SK-N-SH (cell line): Measurements from ENCODE around the gene PKP2. TPM values are rescaled to one million over a fixed set of nuclear protein-coding genes. Genes with fewer than 3 reads are reported as not detected.

Source experiments
- CTCF ChIA-PET: fragments of 300-600, 350-600 bp; formaldehyde crosslinking; extraction: SDS; loops from one replicate; lab custom pipeline; 2021; lab: Yijun Ruan, JAX
- POLR2A ChIA-PET: fragments of 350-600 bp; sonication (Branson Sonifier 250); formaldehyde crosslinking; extraction: SDS; loops from one replicate; lab custom pipeline; 2020; ENCODE audit warnings: antibody characterized with exemption, inconsistent platforms; lab: Yijun Ruan, JAX
- DNase-seq: peaks from one replicate; pipeline ENCODE4 v3.0.0; 2012
- H2AFZ ChIP-seq: fragments of 200-600 bp; sonication (generic); 2 replicates; pipeline ENCODE4 v1.8.1; 2016; ENCODE audit warnings: antibody characterized with exemption, mild to moderate bottlenecking, low read depth
- H3F3A ChIP-seq: fragments of 200-600 bp; sonication (generic); replicated peaks from 2 replicates; pipeline ENCODE3; 2016; ENCODE audit warnings: antibody characterized with exemption, mild to moderate bottlenecking; ENCODE audit not compliant: insufficient read depth
- H3K27ac ChIP-seq, 2 experiments: fragments of 200-500 bp in 1 of 2; fragments of 200-600 bp in 1 of 2; sonication (Bioruptor generic) in 1 of 2; sonication (generic), shearing (Covaris generic) in 1 of 2; 2 replicates each; pipeline versions ENCODE4 v1.5.1 to v1.6.1; 2014 to 2016; ENCODE audit warnings: low read depth in 2 of 2, inconsistent platforms in 1 of 2, low read length in 1 of 2, mild to moderate bottlenecking in 1 of 2, mixed read lengths in 1 of 2
- H3K27me3 ChIP-seq: fragments of 200-600 bp; sonication (generic), shearing (Covaris generic); 2 replicates; pipeline ENCODE4 v1.6.1; 2016; ENCODE audit warnings: mixed run types; ENCODE audit not compliant: insufficient read depth
- H3K36me3 ChIP-seq, 2 experiments: fragments of 200-500 bp in 1 of 2; fragments of 200-600 bp in 1 of 2; sonication (Bioruptor generic) in 1 of 2; sonication (generic) in 1 of 2; replicated peaks in 1 of 2; 2 replicates each; pipeline versions ENCODE3 to v1.5.1; 2014 to 2016; ENCODE audit warnings: low read length in 1 of 2, mild to moderate bottlenecking in 1 of 2; ENCODE audit not compliant: insufficient read depth in 2 of 2, control insufficient read depth in 1 of 2
- H3K4me1 ChIP-seq, 2 experiments: fragments of 200-500 bp in 1 of 2; fragments of 200-600 bp in 1 of 2; sonication (Bioruptor generic) in 1 of 2; sonication (generic), shearing (Covaris generic) in 1 of 2; 2 replicates each; pipeline versions ENCODE4 v1.5.1 to v1.6.1; 2014 to 2016; ENCODE audit warnings: low read depth in 1 of 2, low read length in 1 of 2, mixed run types in 1 of 2; ENCODE audit not compliant: insufficient read depth in 2 of 2, control insufficient read depth in 1 of 2
- H3K4me2 ChIP-seq: fragments of 200-600 bp; sonication (generic), shearing (Covaris generic); 2 replicates; pipeline ENCODE4 v1.6.1; 2017; ENCODE audit warnings: mixed run types
- H3K4me3 ChIP-seq, 2 experiments: fragments of 200-500 bp in 1 of 2; fragments of 200-600 bp in 1 of 2; sonication (Bioruptor generic) in 1 of 2; sonication (generic), shearing (Covaris generic) in 1 of 2; 2 replicates each; pipeline versions ENCODE4 v1.5.1 to v1.8.1; 2014 to 2016; ENCODE audit warnings: low read depth in 2 of 2, inconsistent platforms in 1 of 2, low read length in 1 of 2, mild to moderate bottlenecking in 1 of 2, mixed read lengths in 1 of 2, moderate library complexity in 1 of 2
- H3K79me2 ChIP-seq: fragments of 200-600 bp; sonication (generic); 2 replicates; pipeline ENCODE4 v1.8.1; 2017; ENCODE audit warnings: mild to moderate bottlenecking; ENCODE audit not compliant: insufficient read depth
- H3K9ac ChIP-seq: fragments of 200-600 bp; sonication (generic); 2 replicates; pipeline ENCODE4 v1.6.1; 2017; ENCODE audit warnings: mixed run types
- H3K9me2 ChIP-seq: fragments of 200-600 bp; sonication (generic); 2 replicates; pipeline ENCODE4 v1.6.1; 2017; ENCODE audit warnings: mixed run types
- H3K9me3 ChIP-seq: fragments of 200-600 bp; sonication (generic); 2 replicates; pipeline ENCODE4 v1.6.1; 2017; ENCODE audit warnings: mixed run types, mild to moderate bottlenecking, moderate library complexity
- H4K20me1 ChIP-seq: fragments of 200-600 bp; sonication (generic); 2 replicates; pipeline ENCODE4 v1.6.1; 2017; ENCODE audit warnings: mild to moderate bottlenecking, mixed run types; ENCODE audit not compliant: insufficient read depth
- CHD2 ChIP-seq: fragments of 150-350 bp; IDR thresholded peaks from 2 replicates; pipeline ENCODE4 v1.6.1; 2018; ENCODE audit warnings: low read length; ENCODE audit not compliant: partially characterized antibody
- ELF1 ChIP-seq: IDR thresholded peaks from 2 replicates; pipeline ENCODE4 v1.4.0; 2012
- EZH2phosphoT487 ChIP-seq: fragments of 200-600 bp; sonication (generic); IDR thresholded peaks from 2 replicates; pipeline ENCODE4 v1.6.1; 2017; ENCODE audit warnings: low read depth, mixed run types, mild to moderate bottlenecking, antibody characterized with exemption, moderate library complexity, borderline replicate concordance
- FOSL2 ChIP-seq: IDR thresholded peaks from 2 replicates; pipeline ENCODE4 v1.4.0; 2012; ENCODE audit warnings: low read depth, mild to moderate bottlenecking, moderate library complexity, borderline replicate concordance
- FOXJ3 ChIP-seq: sonication (generic); formaldehyde crosslinking; IDR thresholded peaks from 2 replicates; pipeline ENCODE4 v1.5.1; 2020; ENCODE audit warnings: mild to moderate bottlenecking, missing genetic modification reagents
- FOXM1 ChIP-seq: IDR thresholded peaks from 2 replicates; pipeline ENCODE4 v1.4.0; 2012; ENCODE audit warnings: low read depth, mild to moderate bottlenecking
- MAX ChIP-seq: IDR thresholded peaks from 2 replicates; pipeline ENCODE4 v1.4.0; 2012; ENCODE audit warnings: low read depth
- MEF2A ChIP-seq: IDR thresholded peaks from 2 replicates; pipeline ENCODE4 v1.4.0; 2012; ENCODE audit warnings: low read depth, borderline replicate concordance
- MXI1 ChIP-seq: IDR thresholded peaks from 2 replicates; pipeline ENCODE4 v1.6.1; 2012; ENCODE audit warnings: mild to moderate bottlenecking, low read depth, low read length, improper control_type of control experiment
- NRF1 ChIP-seq: IDR thresholded peaks from 2 replicates; pipeline ENCODE4 v1.6.1; 2012; ENCODE audit warnings: low read depth, mild to moderate bottlenecking, low read length
- POLR2AphosphoS5 ChIP-seq: IDR thresholded peaks from 2 replicates; pipeline ENCODE4 v1.6.1; 2012; ENCODE audit warnings: low read depth, low read length
- RAD21 ChIP-seq: IDR thresholded peaks from 2 replicates; pipeline ENCODE4 v1.6.1; 2012; ENCODE audit warnings: mild to moderate bottlenecking, low read length
- RCOR1 ChIP-seq: fragments of 150-350 bp; IDR thresholded peaks from 2 replicates; pipeline ENCODE4 v1.6.1; 2017; ENCODE audit warnings: antibody characterized with exemption, low read length
- REST ChIP-seq: IDR thresholded peaks from 2 replicates; pipeline ENCODE4 v1.6.1; 2012; ENCODE audit warnings: mild to moderate bottlenecking, low read depth, low read length, moderate library complexity
- RFX5 ChIP-seq: IDR thresholded peaks from 2 replicates; pipeline ENCODE4 v1.6.1; 2012; ENCODE audit warnings: mild to moderate bottlenecking, improper control_type of control experiment, low read length
- RXRA ChIP-seq: IDR thresholded peaks from 2 replicates; pipeline ENCODE4 v1.4.0; 2012; ENCODE audit warnings: low read depth, mild to moderate bottlenecking, borderline replicate concordance
- SMC3 ChIP-seq: IDR thresholded peaks from 2 replicates; pipeline ENCODE4 v1.6.1; 2012; ENCODE audit warnings: low read depth, low read length, improper control_type of control experiment
- TAF1 ChIP-seq: IDR thresholded peaks from 2 replicates; pipeline ENCODE4 v1.6.1; 2012; ENCODE audit warnings: low read depth, mild to moderate bottlenecking, low read length, moderate library complexity, borderline replicate concordance
- TCF12 ChIP-seq: IDR thresholded peaks from 2 replicates; pipeline ENCODE4 v1.4.0; 2012
- USF1 ChIP-seq: IDR thresholded peaks from 2 replicates; pipeline ENCODE4 v1.4.0; 2012; ENCODE audit warnings: low read depth, borderline replicate concordance
- YY1 ChIP-seq: IDR thresholded peaks from 2 replicates; pipeline ENCODE4 v1.4.0; 2012; ENCODE audit warnings: low read depth, mild to moderate bottlenecking
- ZBTB33 ChIP-seq: IDR thresholded peaks from 2 replicates; pipeline ENCODE4 v1.4.0; 2012; ENCODE audit warnings: low read depth, borderline replicate concordance
- WGBS: methylation state at CpG from one replicate; pipeline ENCODE4 v1.1.6; 2017; ENCODE audit warnings: low lambda C conversion rate; 5-methylcytosine and 5-hydroxymethylcytosine counted together
- polyA plus RNA-seq, 3 experiments: library from polyadenylated mRNA; depleted of rRNA; stranded (reverse); fragments of >200 nt; gene quantifications; 2 replicates each; pipeline ENCODE4 v1.2.3, GENCODE V29; 2012
- TF ChIP-seq, protein P1 (sequence below): IDR thresholded peaks from 2 replicates; pipeline ENCODE4; 2012
- TF ChIP-seq, protein P2 (sequence below): fragments of 150-350 bp; IDR thresholded peaks from 2 replicates; pipeline ENCODE4 v1.6.1; 2017; ENCODE audit warnings: antibody characterized with exemption, low read length, low read depth, borderline replicate concordance

The PKP2 gene
- polyA plus RNA-seq, 1 of the 3 experiments (the other 2 are of a cell fraction), result 0.10 TPM

GRCh38 chr12:32755051-32755653 lies 141.4 kb downstream of the PKP2 start:
- Histone ChIP-seq H3K79me2 (peaks cover 29% of the 10 kb centered on the region), H3K9ac (peak overlapping the region; percentile 94), H3K4me3 (peak overlapping the region; percentile 87 to 97), H3F3A (peaks cover 4% of the 10 kb centered on the region), H3K9me2 (no peaks in the 10 kb centered on the region), H3K27me3 (no peaks in the 10 kb centered on the region), H3K4me2 (peak overlapping the region; percentile 87), H2AFZ (peak overlapping the region; percentile 90), H3K36me3 (peaks cover 23 to 29% of the 10 kb centered on the region in 2 experiments), H3K9me3 (no peaks in the 10 kb centered on the region), H3K4me1 (peaks cover 9 to 12% of the 10 kb centered on the region in 2 experiments; a peak in 1 of 4 replicates), H3K27ac (peak overlapping the region; percentile 82 to 91), H4K20me1 (no peaks in the 10 kb centered on the region)
- peak; percentile 80 for DNase-seq
- CTCF ChIA-PET, result interaction anchor here (0.6 to 4.8 kb wide), 71 partner anchors 10 to 1595 kb away, joined by 3 to 150 read pairs (median 6); partner anchors contain the start of genes ALG10, DNM1L, FGD4 and PKP2
- POLR2A ChIA-PET, result interaction anchor here (0.8 to 2.3 kb wide), 12 partner anchors 67 to 1267 kb away, joined by 3 to 10 read pairs (median 4); partner anchors contain the start of genes ALG10, DNM1L and PKP2
- 0% methylated on average over 4 of the region's 40 CpGs for WGBS
- no peak for TF ChIP-seq TAF1
- TF ChIP-seq USF1, result no peak
- TF ChIP-seq MXI1, result 0 out of 2 replicates have a peak, but pooled peaks have one; percentile 30
- TF ChIP-seq FOXJ3 (CRISPR knock-in tag), result no peak
- TF ChIP-seq RAD21, result peak; percentile 69
- TF ChIP-seq, protein P1, sequence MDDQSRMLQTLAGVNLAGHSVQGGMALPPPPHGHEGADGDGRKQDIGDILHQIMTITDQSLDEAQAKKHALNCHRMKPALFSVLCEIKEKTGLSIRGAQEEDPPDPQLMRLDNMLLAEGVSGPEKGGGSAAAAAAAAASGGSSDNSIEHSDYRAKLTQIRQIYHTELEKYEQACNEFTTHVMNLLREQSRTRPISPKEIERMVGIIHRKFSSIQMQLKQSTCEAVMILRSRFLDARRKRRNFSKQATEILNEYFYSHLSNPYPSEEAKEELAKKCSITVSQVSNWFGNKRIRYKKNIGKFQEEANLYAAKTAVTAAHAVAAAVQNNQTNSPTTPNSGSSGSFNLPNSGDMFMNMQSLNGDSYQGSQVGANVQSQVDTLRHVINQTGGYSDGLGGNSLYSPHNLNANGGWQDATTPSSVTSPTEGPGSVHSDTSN, result no peak
- TF ChIP-seq ZBTB33, result no peak
- TF ChIP-seq SMC3, result peak; percentile 44; the same call in 1 of the 2 replicates
- TF ChIP-seq ELF1, result peak; percentile 74
- no peak for TF ChIP-seq FOXM1
- no peak for TF ChIP-seq MEF2A
- no peak for TF ChIP-seq NRF1
- no peak for TF ChIP-seq YY1
- peak; percentile 50 for TF ChIP-seq CHD2
- peak; percentile 63; the same call in 1 of the 2 replicates for TF ChIP-seq MAX
- TF ChIP-seq REST, result 0 out of 2 replicates have a peak, but pooled peaks have one; percentile 15
- no peak for TF ChIP-seq RXRA
- no peak for TF ChIP-seq RCOR1
- TF ChIP-seq POLR2AphosphoS5, result no peak
- no peak for TF ChIP-seq EZH2phosphoT487
- TF ChIP-seq FOSL2, result no peak
- TF ChIP-seq, protein P2, sequence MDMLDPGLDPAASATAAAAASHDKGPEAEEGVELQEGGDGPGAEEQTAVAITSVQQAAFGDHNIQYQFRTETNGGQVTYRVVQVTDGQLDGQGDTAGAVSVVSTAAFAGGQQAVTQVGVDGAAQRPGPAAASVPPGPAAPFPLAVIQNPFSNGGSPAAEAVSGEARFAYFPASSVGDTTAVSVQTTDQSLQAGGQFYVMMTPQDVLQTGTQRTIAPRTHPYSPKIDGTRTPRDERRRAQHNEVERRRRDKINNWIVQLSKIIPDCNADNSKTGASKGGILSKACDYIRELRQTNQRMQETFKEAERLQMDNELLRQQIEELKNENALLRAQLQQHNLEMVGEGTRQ, result no peak
- no peak for TF ChIP-seq RFX5
- no peak for TF ChIP-seq TCF12
